GM12892 (cell line): Measurements from ENCODE around the gene SLC24A3.
"Not testable (repeated sequence)": the region's sequence is repeated elsewhere in the genome, so short reads cannot be mapped to it uniquely, and the experiment has no call there.

ENCODE experiments used
- DNase-seq: peaks from one replicate; pipeline ENCODE4 v3.0.0; 2011; ENCODE audit not compliant: insufficient read length
- FAIRE-seq: peaks from 2 replicates; lab custom pipeline; 2011; peaks lifted over from hg19 to GRCh38; lab: Jason Lieb, UNC
- POLR2A ChIP-seq: IDR thresholded peaks from 2 replicates; pipeline ENCODE4 v1.6.1; 2011; ENCODE audit warnings: low read depth, low read length, control low read depth
- POLR2AphosphoS5 ChIP-seq: IDR thresholded peaks from 2 replicates; pipeline ENCODE4 v1.6.1; 2011; ENCODE audit warnings: low read depth, low read length, control low read depth
- TAF1 ChIP-seq: IDR thresholded peaks from 2 replicates; pipeline ENCODE4 v1.6.1; 2011; ENCODE audit warnings: low read depth, mild to moderate bottlenecking, control low read depth, low read length, borderline replicate concordance

The SLC24A3 gene

DNA sequence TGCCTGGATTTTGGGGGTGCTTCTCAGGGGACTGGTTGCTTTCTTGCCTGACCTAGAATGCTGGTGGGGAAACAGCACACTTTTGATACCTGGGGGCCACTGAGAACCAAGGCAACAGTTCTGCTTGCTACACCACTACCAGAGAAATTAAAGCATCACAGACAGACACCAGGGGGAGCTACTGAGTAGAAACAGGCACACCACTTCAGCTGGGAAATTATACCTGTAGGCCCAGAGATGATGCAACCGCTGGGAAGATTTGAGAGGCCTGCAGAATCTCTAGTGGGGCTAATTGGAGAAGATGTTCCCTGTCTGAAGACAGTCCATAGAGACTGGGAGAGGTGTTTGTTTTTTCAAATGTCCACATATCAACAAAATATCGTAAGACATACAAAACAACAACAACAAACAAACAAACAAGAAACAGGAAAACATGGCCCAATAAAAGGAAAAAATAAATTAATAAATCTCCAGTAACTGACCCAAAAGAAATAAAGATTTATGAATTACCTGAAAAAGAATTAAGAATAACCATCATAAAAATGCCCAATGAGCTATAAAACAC lies 416.2 kb downstream of the SLC24A3 start:
- no peak for TF ChIP-seq TAF1
- TF ChIP-seq POLR2A: no peak
- no peak for TF ChIP-seq POLR2AphosphoS5
- FAIRE-seq (peak; percentile 27), DNase-seq (peak; percentile 15)

DNA sequence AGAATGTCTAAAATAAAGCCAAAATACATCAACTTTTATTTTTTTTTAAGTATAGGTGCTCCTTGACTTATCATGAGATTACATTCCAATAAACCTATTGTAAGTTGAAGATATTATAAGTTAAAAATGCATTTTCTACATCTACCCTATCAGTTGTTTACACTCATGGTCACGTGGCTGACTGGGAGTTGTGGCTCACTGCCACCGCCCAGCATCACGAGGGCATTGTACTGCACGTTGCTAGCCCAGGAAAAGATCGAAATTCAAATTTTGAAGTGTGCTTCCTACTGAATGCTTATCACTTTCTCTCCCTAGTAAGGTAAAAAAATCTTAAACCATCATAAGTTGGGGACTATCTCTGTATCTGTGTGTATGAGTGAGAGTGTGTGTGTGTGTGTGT lies 419.0 kb downstream of the SLC24A3 start:
- TF ChIP-seq POLR2A (no peak), POLR2AphosphoS5 (no peak), TAF1 (no peak)
- FAIRE-seq (no peak), DNase-seq (no peak)

DNA sequence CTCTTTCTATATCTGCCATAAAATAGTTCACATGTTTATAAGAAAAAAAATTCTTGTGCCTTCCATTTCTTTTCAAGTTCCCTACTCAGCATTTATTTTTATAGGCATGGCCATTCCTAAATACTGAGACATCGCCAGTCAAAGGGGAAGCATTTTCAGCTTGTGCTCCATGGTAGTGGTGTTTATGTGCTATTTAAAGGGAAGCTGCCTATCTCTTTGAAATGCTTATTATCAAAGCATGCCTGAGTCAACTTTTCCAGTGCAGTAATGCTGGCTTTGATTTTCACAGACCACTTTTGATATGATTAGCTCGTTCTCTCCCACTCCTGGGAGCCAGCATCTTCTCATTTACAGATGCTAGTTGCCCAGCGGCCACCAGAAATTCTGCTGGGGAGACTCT lies 421.5 kb downstream of the SLC24A3 start:
- FAIRE-seq: no peak
- DNase-seq: no peak
- TF ChIP-seq TAF1 (no peak), POLR2A (no peak), POLR2AphosphoS5 (no peak)

DNA sequence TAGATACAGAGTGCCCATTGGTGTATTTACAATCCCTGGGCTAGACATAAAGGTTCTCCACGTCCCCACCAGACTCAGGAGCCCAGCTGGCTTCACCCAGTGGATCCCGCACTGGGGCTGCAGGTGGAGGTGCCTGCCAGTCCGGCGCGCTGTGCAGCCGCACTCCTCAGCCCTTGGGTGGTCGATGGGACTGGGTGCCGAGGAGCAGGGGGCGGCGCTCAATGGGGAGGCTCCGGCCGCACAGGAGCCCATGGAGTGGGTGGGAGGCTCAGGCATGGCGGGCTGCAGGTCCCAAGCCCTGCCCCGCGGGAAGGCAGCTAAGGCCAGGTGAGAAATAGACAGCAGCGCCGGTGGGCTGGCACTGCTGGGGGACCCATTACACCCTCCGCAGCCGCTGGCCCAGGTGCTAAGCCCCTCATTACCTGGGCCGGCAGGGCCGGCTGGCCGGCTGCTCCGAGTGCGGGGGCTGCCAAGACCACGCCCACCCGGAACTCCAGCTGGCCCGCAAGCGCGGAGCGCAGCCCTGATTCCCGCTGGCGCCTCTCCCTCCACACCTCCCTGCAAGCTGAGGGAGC lies 427.1 kb downstream of the SLC24A3 start:
- not testable (repeated sequence) for FAIRE-seq, DNase-seq

DNA sequence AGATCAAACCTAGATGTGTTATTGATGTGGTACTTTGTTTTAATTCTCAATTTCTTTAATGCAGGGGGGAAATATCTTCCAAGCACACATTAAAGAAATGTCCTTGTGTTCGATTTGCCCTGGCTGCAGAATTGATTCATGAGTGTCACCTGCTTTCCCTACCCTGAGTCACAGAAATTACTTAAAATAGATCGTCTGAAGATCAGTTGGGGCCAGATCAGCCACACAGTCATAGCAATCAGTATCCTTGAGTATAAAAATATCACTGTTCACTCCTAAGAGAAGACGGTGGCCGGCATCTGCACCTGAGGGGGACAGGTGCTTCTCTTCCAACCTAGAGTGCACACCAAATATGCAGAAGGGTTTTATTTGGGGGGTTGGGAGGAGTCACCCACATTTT lies 430.4 kb downstream of the SLC24A3 start:
- no peak for DNase-seq
- no peak for TF ChIP-seq TAF1
- no peak for TF ChIP-seq POLR2AphosphoS5
- TF ChIP-seq POLR2A: no peak
- no peak for FAIRE-seq

DNA sequence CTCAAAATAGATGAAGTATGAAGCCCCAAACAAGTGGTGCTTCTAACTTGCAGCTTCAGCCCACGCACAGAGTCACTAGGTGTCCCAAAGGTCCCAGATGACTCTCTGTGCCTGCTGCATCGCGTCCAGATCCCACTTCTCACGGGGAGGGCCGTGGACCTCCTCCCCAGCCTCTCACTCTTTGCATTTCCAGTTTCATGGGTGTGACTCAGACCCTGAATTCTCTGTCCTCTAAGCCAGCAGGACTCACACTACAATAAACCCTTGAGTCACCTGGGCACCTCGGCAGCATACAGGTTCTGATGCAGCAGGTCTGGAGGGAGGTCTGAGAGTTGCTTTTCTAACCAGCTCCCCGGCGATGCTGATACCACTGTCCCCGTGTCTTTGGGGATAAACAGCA lies 431.6 kb downstream of the SLC24A3 start:
- FAIRE-seq: no peak
- no peak for TF ChIP-seq POLR2A
- no peak for TF ChIP-seq TAF1
- TF ChIP-seq POLR2AphosphoS5: no peak
- no peak for DNase-seq

DNA sequence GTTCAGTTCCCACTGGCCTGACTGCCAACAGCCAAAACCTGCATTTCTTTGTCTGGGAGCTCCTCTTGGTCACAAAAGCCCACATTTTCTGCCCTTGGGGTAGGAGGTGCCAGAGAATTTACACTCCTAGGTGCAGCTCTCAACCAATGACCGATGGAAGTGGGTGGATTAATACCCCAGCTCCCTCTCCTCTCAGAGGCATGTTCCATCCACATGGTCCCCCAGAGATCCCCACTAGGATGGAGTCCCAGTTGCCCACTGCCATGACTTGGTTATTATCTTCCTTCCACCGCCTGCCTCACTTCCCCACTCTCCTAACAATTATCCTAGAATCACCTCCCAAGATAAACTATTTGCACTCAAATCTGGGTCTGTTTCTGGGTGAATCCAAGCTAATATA lies 434.5 kb downstream of the SLC24A3 start:
- TF ChIP-seq TAF1 (no peak), POLR2A (no peak)
- FAIRE-seq (no peak), DNase-seq (no peak)

DNA sequence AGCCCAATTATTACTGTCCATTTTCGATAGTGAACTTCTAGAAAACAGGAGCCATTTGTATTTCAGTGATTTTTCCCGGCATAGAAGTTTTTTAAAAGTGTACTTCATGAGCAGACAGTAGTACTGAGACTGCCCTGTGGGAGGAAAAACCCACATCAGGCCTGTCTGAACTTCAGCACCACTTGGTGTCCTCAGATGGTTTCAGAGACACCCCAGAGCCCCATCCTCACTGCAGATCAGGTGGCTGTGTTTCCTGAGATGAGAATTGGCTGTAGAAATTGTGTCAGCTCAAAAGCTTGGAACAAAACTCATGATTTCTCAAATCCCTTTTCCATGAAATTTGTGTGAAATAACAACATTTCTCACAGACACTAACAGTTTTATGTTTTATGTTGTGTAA lies 435.6 kb downstream of the SLC24A3 start:
- no peak for DNase-seq
- TF ChIP-seq POLR2AphosphoS5 (no peak), POLR2A (no peak), TAF1 (no peak)
- no peak for FAIRE-seq

DNA sequence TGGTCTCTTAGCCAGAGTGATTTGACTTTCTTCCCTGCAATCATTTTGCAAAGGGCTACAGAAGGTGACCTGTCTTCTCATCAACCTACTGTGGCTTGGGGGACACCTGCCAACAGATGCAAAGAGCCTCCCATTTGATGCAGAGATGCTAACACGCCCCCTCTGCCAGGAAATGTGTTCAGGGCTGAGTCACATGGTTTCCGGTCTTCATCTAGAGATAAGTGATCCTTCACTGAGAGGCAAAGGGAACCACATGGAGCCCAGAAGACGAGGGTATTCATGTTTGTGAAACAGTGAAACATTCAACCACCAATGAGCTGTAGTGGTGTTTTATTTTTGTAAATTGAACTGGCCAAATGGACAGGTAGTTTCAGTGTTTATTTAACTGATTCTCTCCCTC lies 436.6 kb downstream of the SLC24A3 start:
- no peak for TF ChIP-seq POLR2A
- TF ChIP-seq POLR2AphosphoS5: no peak
- TF ChIP-seq TAF1: no peak
- FAIRE-seq: no peak
- DNase-seq: no peak

DNA sequence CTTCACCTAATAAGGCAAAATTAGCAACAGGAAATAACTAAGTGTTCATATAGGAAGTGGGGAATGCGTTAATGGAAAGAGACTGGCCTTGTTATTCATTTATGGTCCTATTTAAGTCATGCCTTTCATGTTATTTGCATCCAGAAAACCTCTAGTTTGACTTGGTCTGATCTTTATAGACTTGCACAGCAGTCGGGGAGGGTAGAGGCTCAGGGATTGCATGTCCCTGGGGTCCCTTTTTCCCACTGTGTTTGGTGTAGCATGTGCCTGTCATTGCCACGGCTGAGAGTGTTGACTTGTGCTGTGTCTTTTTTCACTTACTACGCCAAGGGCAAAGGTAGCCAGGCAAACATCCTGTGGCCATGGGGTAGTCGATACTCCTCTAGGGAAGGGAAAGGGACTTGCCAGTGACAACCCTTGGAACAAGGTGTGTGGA lies 440.2 kb downstream of the SLC24A3 start:
- TF ChIP-seq TAF1 (no peak), POLR2A (no peak), POLR2AphosphoS5 (no peak)
- DNase-seq: no peak
- FAIRE-seq: peak; percentile 21

DNA sequence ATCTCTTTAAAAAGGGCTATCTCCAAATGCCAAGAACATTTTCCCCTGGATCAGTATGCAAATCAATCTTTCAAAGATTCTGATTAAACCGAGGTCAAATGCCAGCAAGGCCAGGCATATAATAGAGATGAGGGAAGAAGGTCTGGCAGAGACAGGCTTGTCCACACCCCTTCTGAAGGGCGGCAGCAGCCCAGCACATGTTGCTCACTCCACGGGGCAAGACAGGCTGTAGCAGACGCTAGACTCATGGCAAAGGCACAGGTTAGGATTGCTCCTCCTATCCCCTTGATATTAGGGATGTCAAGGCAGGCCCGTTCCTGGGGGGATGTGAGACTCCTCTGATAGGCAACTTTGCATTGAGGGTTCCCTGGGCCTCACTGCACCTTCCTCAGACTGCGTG lies 440.9 kb downstream of the SLC24A3 start:
- no peak for FAIRE-seq
- TF ChIP-seq POLR2A: no peak
- no peak for TF ChIP-seq TAF1
- no peak for TF ChIP-seq POLR2AphosphoS5
- DNase-seq: no peak

DNA sequence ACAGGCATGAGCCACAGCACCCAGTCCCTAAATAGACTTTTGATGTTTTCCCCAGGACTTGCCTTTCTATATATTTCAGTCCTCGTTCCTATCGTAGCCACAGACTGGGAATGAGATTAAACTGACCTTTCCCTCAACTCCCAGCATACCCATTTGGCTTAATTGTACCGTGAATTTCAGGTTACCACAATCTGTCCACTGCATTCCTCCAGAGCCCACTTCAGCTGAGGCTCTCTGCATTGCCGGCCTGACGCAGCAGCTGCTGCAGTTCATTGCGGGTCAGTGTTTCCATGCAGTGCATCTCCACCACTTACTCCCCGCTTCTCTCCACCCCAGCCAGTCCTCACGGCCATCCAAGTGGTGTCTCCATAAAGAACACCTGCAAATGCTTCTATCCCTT lies 442.5 kb downstream of the SLC24A3 start:
- TF ChIP-seq POLR2AphosphoS5: no peak
- TF ChIP-seq POLR2A: no peak
- TF ChIP-seq TAF1: no peak
- DNase-seq: no peak
- FAIRE-seq: no peak

DNA sequence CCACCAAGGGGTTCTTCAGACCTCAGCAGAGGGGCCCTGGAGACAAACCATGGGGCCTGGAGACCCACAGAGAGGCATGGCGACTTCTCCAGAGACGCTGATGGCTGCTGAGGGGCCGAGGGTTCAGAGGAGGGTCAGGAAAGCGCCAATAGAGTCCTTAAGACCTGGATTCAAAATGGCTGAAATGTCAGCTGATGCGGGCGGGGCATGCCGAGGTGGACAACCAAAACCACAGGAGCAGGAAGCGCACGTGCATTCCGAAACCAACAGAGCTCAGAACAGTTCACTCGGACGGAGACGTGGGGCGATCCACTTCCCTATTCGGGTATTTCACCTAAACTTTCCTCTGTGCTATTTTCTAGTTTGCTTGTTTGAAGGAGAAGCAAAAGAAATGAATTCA lies 445.7 kb downstream of the SLC24A3 start:
- TF ChIP-seq POLR2A (0 out of 2 replicates have a peak, but pooled peaks have one; percentile 27), TAF1 (no peak), POLR2AphosphoS5 (no peak)
- DNase-seq (peak; percentile 40), FAIRE-seq (peak; percentile 92)
